Natural killer cell treated with Interleukin-12 subunit alpha and Interleukin-12 subunit beta and Interleukin-15 and Interleukin-18, amount 100 ng/mL, for 72 hours (primary cell): Measurements from ENCODE around the gene FPGT. TPM values are rescaled to one million over a fixed set of nuclear protein-coding genes. Genes with fewer than 3 reads are reported as not detected.
"Not testable (repeated sequence)": the region's sequence is repeated elsewhere in the genome, so short reads cannot be mapped to it uniquely, and the experiment has no call there.

ENCODE experiments used
- ATAC-seq, 2 donors: fragments of 150-1000 bp; cut with Tn5 transposase in 1 of 2; sonication (Bioruptor Pico), chemical (Tn5 transposase) in 1 of 2; 2 replicates each; pipeline ENCODE4 v1.10.0; 2021
- DNase-seq: peaks from one replicate; pipeline ENCODE4 v3.0.0; 2022; ENCODE audit warnings: low spot score
- H3K27ac Mint-ChIP-seq, 2 donors: 1 replicate in 1 of 2; 2 replicates in 1 of 2; pipeline ENCODE4 v1.8.0; 2022; ENCODE audit warnings: mixed read lengths in 2 of 2, mild to moderate bottlenecking in 1 of 2, moderate library complexity in 1 of 2
- H3K27me3 Mint-ChIP-seq, 2 donors: 1 replicate in 1 of 2; 2 replicates in 1 of 2; pipeline ENCODE4 v1.8.0; 2022; ENCODE audit warnings: mixed read lengths in 2 of 2
- H3K36me3 Mint-ChIP-seq: one replicate; pipeline ENCODE4 v1.8.0; 2022; ENCODE audit warnings: mixed read lengths
- H3K4me1 Mint-ChIP-seq, 2 donors: 1 replicate in 1 of 2; 2 replicates in 1 of 2; pipeline ENCODE4 v1.8.0; 2022; ENCODE audit warnings: low read depth in 2 of 2, mixed read lengths in 2 of 2, mild to moderate bottlenecking in 1 of 2
- H3K4me3 Mint-ChIP-seq: one replicate; pipeline ENCODE4 v1.8.0; 2022; ENCODE audit warnings: mixed read lengths
- H3K9me3 Mint-ChIP-seq: 2 replicates; pipeline ENCODE4 v1.8.0; 2022; ENCODE audit warnings: mixed read lengths
- total RNA-seq, 2 donors: library from RNA; stranded (reverse); gene quantifications; one replicate each; pipeline ENCODE4 v1.2.3, GENCODE V29; 2022

Gene FPGT
- total RNA-seq, 2 donors from 2014 or later: 11.5 to 13.2 TPM

GRCh38 chr1:74235153-74235552 lies 37.1 kb downstream of the FPGT start, which contains the start of gene TNNI3K:
Gene TNNI3K, plus strand, starts transcription at chr1:74235387. Its CDS starts 65 bp downstream, at chr1:74235452.
- Mint-ChIP-seq H3K9me3 (peaks cover 13% of the 10 kb centered on the region), H3K4me3 (no peak within 1 kb of the TSS), H3K4me1 (no peaks in the 10 kb centered on the region), H3K27me3 (peaks cover 0 to 5% of the 10 kb centered on the region in 2 donors), H3K27ac (no peak within 1 kb of the TSS), H3K36me3 (peaks cover 9% of the 10 kb centered on the region)
- no peak for ATAC-seq
- no peak for DNase-seq

DNA sequence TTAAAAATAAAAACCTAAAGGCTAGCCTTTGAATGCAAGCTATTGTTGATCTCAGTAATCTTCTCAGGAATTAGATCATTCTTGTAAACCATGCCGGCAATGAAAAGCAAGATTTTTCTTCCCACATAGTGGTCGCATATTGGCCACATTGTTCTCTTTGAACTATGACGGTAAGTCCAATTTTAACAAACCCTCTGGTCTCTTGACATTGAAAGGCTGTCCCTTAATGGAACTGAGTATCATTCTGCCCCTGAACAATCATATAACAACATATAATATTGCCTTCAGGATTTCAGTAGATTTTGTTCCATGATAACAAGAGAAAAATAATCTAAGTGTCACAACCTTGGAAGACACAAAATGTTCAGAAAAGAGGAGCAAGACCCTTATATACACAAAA lies 38.4 kb downstream of the FPGT start:
- Mint-ChIP-seq H3K27me3 (peaks cover 0 to 5% of the 10 kb centered on the region in 2 donors), H3K27ac (no peak overlapping the region), H3K4me1 (no peaks in the 10 kb centered on the region), H3K36me3 (peaks cover 9% of the 10 kb centered on the region), H3K9me3 (peaks cover 13% of the 10 kb centered on the region), H3K4me3 (no peak overlapping the region)
- no peak for DNase-seq
- no peak for ATAC-seq

GRCh38 chr1:74237035-74237434 lies 39.0 kb downstream of the FPGT start:
- no peak overlapping the region for H3K27ac Mint-ChIP-seq
- peaks cover 0 to 5% of the 10 kb centered on the region in 2 donors for H3K27me3 Mint-ChIP-seq
- DNase-seq: no peak
- H3K9me3 Mint-ChIP-seq: peaks cover 12% of the 10 kb centered on the region
- H3K4me3 Mint-ChIP-seq: no peak overlapping the region
- ATAC-seq: no peak
- no peaks in the 10 kb centered on the region for H3K4me1 Mint-ChIP-seq
- H3K36me3 Mint-ChIP-seq: peaks cover 9% of the 10 kb centered on the region

- Mint-ChIP-seq H3K9me3 (peaks cover 12% of the 10 kb centered on the region), H3K27ac (no peak overlapping the region), H3K36me3 (peaks cover 5% of the 10 kb centered on the region), H3K27me3 (no peaks in the 10 kb centered on the region), H3K4me3 (no peak overlapping the region), H3K4me1 (no peaks in the 10 kb centered on the region)
- no peak for DNase-seq
- ATAC-seq: no peak
Measured at GRCh38 chr1:74237787-74238186, 39.7 kb downstream of the FPGT start.

- no peaks in the 10 kb centered on the region for H3K36me3 Mint-ChIP-seq
- peaks cover 4% of the 10 kb centered on the region for H3K9me3 Mint-ChIP-seq
- H3K4me1 Mint-ChIP-seq: no peaks in the 10 kb centered on the region
- ATAC-seq (no peak), DNase-seq (no peak)
- no peak overlapping the region for H3K4me3 Mint-ChIP-seq
- H3K27me3 Mint-ChIP-seq: no peaks in the 10 kb centered on the region
- no peak overlapping the region for H3K27ac Mint-ChIP-seq
Measured at GRCh38 chr1:74245168-74245772, 47.2 kb downstream of the FPGT start.

- Mint-ChIP-seq H3K27ac (no peak overlapping the region), H3K36me3 (no peaks in the 10 kb centered on the region), H3K27me3 (no peaks in the 10 kb centered on the region), H3K4me1 (no peaks in the 10 kb centered on the region), H3K9me3 (peaks cover 4% of the 10 kb centered on the region), H3K4me3 (no peak overlapping the region)
- DNase-seq (no peak), ATAC-seq (no peak)
Measured at GRCh38 chr1:74246315-74246714, 48.3 kb downstream of the FPGT start.

DNA sequence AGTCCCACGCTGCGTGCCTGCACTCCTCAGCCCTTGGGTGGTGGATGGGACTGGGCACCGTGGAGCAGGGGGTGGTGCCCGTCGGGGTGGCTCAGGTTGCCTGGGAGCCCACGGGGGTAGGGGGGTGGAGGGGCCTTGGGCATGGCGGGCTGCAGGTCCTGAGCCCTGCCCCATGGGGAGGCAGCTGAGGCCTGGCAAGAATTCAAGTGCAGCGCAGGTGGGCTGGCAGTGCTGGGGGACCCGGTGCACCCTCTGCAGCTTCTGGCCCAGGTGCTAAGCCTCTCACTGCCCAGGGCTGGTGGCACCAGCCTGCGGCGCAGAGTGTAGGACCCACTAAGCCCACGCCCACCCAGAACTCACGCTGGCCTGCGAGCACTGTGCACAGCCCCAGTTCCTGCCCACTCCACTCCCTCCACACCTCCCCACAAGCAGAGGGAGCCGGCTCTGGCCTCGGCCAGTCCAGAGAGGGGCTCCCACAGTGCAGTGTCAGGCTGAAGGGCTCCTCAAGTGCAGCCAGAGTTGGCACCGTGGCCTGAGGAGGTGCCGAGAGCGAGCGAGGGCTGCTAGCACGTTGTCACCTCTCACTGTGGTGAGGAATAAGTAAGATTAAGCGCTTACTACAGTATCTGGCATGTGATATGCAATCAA lies 50.0 kb downstream of the FPGT start:
- Mint-ChIP-seq H3K27ac (no peak overlapping the region), H3K36me3 (no peaks in the 10 kb centered on the region), H3K27me3 (no peaks in the 10 kb centered on the region), H3K9me3 (no peaks in the 10 kb centered on the region), H3K4me1 (no peaks in the 10 kb centered on the region), H3K4me3 (no peak overlapping the region)
- no peak for DNase-seq
- no peak for ATAC-seq

GRCh38 chr1:74253243-74253824 lies 55.3 kb downstream of the FPGT start:
- not testable (repeated sequence) for H3K27me3 Mint-ChIP-seq, H3K4me1 Mint-ChIP-seq, H3K36me3 Mint-ChIP-seq, H3K4me3 Mint-ChIP-seq, DNase-seq, H3K27ac Mint-ChIP-seq, H3K9me3 Mint-ChIP-seq, ATAC-seq

Other genes with a start within 250 kb of the FPGT start
- 1 to 10 TPM in 1 of 2 donors, under 1 TPM in 1; 0.89 to 1.5 TPM for gene LRRIQ3, start 66 bp upstream of the FPGT start, total RNA-seq
- gene TNNI3K, start 37.1 kb downstream of the FPGT start, total RNA-seq: not detected